Kidney tubule cell (primary cell): ENCODE data around the gene FH.

Experiments used
- DNase-seq: peaks from one replicate; pipeline ENCODE4 v3.0.0-alpha.2; 2018; ENCODE audit warnings: low spot score

Gene FH

GRCh38 chr1:241521718-241522117 is 2.2 kb upstream of the FH start:
- no peak for DNase-seq

- no peak for DNase-seq
Observed at GRCh38 chr1:241520080-241520465, 518 bp upstream of the FH start.

GRCh38 chr1:241518476-241519307 is 863 bp downstream of the FH start:
- DNase-seq: peak; percentile 26

GRCh38 chr1:241513378-241513777 is 6.2 kb downstream of the FH start:
- no peak for DNase-seq

GRCh38 chr1:241507189-241507863 is 12.2 kb downstream of the FH start:
- DNase-seq: no peak

GRCh38 chr1:241503444-241503843 is 16.1 kb downstream of the FH start:
- no peak for DNase-seq

- DNase-seq: peak; percentile 43
Observed at GRCh38 chr1:241499910-241500309, 19.6 kb downstream of the FH start.

GRCh38 chr1:241495741-241496140 is 23.8 kb downstream of the FH start:
- no peak for DNase-seq

- DNase-seq: no peak
Observed at GRCh38 chr1:241488739-241489138, 30.8 kb downstream of the FH start.

GRCh38 chr1:241485554-241485992 is 34.0 kb downstream of the FH start:
- DNase-seq: peak; percentile 36

GRCh38 chr1:241485145-241485544 is 34.4 kb downstream of the FH start:
- peak; percentile 60 for DNase-seq

- DNase-seq: peak; percentile 86
Observed at GRCh38 chr1:241482761-241483250, 36.7 kb downstream of the FH start.

- DNase-seq: no peak
Observed at GRCh38 chr1:241479294-241479693, 40.3 kb downstream of the FH start.

- peak; percentile 82 for DNase-seq
Observed at GRCh38 chr1:241475671-241476070, 43.9 kb downstream of the FH start.

GRCh38 chr1:241473026-241473425 is 46.5 kb downstream of the FH start:
- DNase-seq: no peak

GRCh38 chr1:241470908-241471590 is 48.5 kb downstream of the FH start:
- no peak for DNase-seq

GRCh38 chr1:241470361-241470760 is 49.2 kb downstream of the FH start:
- no peak for DNase-seq

- DNase-seq: peak; percentile 39
Observed at GRCh38 chr1:241465673-241466072, 53.9 kb downstream of the FH start.

- DNase-seq: no peak
Observed at GRCh38 chr1:241464985-241465384, 54.6 kb downstream of the FH start.

- DNase-seq: no peak
Observed at GRCh38 chr1:241462391-241462790, 57.2 kb downstream of the FH start.

- DNase-seq: no peak
Observed at GRCh38 chr1:241460098-241460873, 59.3 kb downstream of the FH start.
